HG02884 (cell line): ENCODE data around the gene TFF1.

Experiments
- ATAC-seq: cut with Tn5 transposase; IDR thresholded peaks from one replicate; pipeline ENCODE4 v1.9.1; 2021; ENCODE audit warnings: mild to moderate bottlenecking, moderate library complexity; ENCODE audit not compliant: unreplicated experiment

The TFF1 gene

GRCh38 chr21:42346866-42347600 lies 19.3 kb downstream of the TFF1 start:
- ATAC-seq, result no peak

GRCh38 chr21:42346441-42346840 lies 19.9 kb downstream of the TFF1 start:
- no peak for ATAC-seq

DNA sequence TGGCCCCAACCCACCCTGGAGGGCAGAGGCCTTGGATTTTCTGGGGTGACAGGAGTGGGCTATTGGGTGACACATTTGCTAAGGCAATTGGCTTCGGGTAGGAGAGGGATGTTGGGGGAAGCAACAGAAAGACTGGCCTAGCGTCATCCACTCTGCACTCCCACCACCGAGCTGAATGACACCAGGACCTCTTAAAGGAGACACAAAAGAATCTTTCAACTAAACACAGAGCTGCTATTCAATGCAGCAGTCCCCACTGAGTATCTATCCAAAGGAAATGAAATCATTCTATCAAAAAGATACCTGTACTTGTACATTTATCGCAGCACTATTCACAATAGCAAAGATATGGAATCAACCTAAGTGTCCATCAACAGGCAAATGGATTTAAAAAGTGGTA lies 21.7 kb downstream of the TFF1 start:
- no peak for ATAC-seq

DNA sequence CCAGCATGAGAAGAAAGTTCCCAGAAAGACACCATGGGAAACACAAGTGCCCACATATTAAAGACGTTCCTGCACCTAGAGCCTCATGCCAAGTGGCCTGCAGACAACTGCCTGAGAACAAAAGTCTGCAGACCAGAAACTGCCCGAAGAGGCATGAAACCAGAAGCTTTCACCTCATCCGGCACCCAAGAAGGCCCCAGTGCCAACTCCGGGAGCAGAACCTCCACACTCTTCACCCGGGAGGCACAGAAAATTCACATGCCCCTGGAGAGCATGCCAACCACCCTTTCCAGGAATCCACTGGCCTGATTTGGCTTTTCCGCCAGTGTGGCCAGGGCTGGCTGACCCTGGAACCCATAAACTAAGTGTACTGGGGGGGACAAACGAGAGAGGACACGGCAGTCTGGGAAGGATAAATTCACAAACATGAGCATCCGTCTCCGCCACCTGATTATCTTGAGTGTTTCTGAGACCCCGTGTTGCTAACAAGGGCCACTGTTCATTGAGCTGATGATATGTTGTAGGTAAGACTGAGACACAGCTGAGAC lies 22.3 kb downstream of the TFF1 start:
- no peak for ATAC-seq

DNA sequence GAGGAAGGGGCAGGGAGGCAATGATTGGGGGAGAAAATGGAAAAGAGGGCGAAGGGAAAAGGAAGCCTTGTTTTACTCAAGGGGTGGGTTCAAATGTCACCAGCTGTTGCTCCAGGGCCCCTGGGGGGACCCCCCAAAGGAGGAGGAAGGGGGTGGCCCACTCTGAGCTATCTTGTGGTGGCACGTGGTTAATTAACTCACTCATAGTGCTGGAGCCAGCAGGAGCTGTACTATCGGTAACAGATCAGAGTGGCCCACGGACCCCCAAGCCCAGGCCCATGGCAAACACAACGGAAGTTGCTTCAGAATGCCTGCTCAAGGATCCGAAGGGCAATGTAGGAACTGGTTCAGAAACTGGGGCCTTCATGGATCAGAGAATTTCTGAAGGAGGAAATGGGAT lies 22.8 kb downstream of the TFF1 start:
- ATAC-seq, result no peak

- no peak for ATAC-seq
Measured at GRCh38 chr21:42343101-42343500, 23.2 kb downstream of the TFF1 start.

GRCh38 chr21:42341776-42342542 lies 24.4 kb downstream of the TFF1 start:
- ATAC-seq, result no peak

GRCh38 chr21:42340187-42341050 lies 25.9 kb downstream of the TFF1 start:
- ATAC-seq, result no peak

DNA sequence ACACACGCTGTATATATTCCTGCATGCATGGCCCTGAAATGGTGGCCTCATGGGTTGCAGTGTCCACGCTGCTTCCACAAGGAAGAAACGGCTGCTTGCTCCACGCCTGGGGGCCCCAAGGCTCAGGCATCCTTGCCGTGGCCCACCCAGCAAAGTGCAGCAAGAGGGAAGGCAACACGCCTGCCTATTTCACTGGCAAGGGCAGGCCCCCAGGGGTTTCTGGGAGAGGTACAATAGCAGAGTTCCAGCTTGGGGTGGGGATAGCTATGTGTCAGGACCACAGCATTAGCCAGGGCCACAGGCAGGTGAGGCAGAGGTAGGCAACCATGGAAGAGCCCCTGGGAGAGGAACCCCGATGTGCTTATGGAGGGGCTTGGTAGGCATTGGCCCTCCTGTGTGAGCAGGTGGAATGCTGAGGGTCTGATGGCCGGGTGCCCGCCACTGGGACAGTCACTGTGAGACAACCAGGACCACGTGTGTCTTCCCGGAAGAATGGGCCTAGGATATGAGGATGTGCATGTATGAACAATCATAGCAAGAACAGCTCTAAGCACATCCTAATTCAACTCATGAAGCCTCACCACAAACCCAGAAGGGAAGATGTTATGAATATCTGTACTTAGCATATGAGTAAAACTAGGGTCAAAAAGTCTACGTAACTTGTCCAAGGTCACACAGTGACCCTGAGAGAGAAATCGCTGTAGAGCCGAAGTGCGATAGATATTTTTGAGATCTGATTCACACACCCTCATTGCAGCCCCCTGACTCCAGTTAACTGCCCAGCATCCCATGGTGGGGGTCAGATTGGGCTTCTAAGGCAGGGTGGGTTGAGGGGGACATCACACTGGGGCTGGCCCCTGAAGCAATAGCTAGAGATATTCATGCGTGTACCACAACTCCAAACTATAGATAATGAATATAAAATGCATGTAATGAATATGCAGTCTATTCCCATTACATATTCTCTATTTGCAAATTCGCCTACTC lies 27.3 kb downstream of the TFF1 start:
- no peak for ATAC-seq

DNA sequence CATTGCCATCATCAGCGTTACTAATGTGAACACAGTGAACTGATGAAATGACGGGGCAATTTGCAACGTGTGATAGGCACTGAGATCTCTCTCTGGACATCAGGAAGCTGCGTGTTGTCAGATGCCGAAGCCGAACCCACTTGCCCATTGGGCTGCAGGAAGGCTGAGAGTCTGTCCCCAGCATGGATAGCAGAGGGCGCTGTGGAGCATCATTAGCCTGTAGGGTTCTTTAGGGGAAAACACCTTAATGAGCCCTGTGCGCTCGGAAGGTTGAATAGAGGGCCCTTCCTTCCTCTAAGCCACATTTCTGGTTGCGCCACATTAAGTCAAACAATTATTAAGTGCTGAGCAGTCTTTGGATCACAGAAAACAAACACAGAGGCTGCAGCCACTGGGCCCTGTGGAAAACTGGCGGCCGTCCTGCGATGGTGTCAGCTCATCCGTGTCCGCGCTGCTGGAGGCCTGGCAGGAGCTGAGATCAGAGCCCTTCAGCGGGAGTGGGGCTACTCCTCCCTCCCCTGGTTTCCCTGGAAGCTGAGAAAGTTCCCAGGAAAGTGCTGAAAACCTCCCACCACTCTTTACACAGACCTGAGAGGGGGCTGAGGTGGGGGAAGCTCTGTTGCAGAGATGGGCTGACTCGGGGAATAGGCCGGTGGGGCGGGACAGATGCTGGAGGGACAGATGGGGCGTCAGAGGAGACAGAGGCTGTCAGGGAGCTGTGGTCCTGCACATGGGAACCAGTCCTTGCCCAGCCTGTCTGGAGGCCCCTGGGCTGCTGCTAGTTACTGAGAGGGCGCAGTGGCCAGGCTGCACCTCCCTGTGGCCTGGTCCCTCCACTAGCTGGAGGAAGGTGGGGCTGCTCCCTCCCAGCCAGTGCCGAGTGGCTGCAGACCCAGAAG lies 28.3 kb downstream of the TFF1 start:
- no peak for ATAC-seq

DNA sequence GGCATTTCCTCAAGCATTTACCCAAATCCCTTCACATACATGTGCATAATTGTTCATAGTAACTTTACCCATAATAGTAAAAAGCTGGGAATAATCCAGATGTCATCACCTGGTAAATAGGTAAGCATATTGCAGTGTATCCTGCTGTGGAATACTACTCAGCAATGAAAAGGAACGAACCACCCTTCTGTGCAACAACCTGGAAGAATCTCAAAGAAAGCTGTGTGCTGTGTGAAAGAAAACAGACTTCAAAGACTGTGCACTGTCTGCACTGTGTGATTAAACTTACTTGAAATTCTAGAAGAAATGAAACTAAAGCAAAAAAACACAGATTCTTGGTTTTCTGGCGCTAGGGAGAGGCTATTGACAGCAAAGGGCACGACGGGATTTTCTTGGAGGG lies 29.1 kb downstream of the TFF1 start:
- ATAC-seq, result no peak

DNA sequence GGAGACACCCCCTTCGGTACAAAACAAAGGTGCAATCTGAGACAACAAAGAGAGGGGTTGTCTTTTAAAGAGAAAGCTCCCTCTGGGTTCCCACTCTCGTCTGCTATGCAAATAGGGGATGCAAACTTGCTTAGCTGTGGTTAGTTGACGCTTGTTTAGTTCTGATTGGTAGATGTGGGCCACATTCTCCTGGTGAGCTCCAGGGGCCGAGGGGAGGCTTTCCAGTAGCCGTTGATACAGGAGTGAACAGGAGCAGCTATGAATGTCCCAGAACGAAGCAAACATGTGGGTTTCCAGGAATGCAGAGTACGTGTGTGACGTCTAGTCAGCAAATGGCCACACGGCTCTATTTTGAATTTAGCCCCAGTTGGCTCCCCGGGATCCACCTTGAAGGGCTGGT lies 30.3 kb downstream of the TFF1 start:
- no peak for ATAC-seq

DNA sequence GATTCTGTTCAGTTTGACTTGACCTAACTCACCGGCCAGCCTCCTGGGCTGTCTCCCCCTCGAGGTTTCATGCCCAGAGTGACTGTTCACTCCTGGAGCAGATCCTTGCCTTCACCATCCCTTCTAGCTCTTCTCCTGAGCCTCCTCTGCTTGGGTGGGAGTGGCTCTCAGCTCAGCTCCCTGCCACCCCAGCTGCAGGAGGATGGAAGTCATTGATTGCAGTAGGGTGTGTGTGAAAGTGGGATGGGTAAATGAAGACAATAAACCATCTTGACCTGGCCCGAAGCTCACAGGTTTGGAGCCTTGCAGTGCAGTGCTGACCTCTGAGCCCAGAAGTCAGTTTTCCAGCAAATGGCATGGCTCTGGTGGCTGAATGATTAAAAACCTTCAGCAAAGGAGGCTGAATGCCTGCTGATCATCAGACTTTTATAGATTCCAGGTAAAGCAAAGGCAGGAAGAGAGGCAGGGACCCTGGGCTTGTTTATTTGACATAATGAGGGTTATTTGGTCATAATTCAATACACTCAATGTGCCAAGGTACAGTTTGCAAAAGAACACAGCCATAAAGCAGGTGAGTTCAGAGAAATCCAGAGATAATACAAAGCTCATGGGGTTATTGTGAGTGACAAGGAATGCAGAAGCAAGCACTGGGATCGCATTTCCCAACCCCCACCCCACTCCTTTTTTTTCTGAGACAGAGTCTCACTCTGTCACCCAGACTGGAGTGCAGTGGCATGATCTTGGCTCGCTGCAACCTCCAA lies 33.6 kb downstream of the TFF1 start:
- no peak for ATAC-seq

GRCh38 chr21:42331660-42332059 lies 34.7 kb downstream of the TFF1 start:
- no peak for ATAC-seq

GRCh38 chr21:42330380-42331371 lies 35.7 kb downstream of the TFF1 start:
- ATAC-seq, result no peak

GRCh38 chr21:42324896-42325295 lies 41.4 kb downstream of the TFF1 start:
- no peak for ATAC-seq

DNA sequence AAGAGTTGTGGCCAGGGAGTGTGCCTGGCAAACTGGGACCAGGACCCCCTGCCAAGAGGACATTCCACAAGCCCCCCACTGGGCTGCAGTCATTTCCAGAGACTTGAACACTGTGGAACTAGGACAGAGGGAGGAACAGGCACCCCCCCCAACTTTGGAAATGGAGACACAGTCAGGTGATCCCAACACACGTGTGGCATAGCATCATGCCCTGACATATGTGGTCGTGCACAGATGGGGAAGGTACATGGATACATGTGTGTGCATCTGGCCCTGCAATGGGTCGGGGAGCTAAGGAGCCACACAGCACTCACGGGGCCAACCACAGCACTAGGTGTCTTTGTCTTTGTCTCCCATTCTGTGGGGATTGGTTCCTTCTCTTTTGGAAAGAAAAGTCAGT lies 44.5 kb downstream of the TFF1 start:
- no peak for ATAC-seq
